ENCODE results near the gene FAM163B. TPM values are rescaled to one million over a fixed set of nuclear protein-coding genes. Genes with fewer than 3 reads are reported as not detected.

FAM163B gene
- polyA plus RNA-seq, 1 donor, result 0.09 TPM

DNA sequence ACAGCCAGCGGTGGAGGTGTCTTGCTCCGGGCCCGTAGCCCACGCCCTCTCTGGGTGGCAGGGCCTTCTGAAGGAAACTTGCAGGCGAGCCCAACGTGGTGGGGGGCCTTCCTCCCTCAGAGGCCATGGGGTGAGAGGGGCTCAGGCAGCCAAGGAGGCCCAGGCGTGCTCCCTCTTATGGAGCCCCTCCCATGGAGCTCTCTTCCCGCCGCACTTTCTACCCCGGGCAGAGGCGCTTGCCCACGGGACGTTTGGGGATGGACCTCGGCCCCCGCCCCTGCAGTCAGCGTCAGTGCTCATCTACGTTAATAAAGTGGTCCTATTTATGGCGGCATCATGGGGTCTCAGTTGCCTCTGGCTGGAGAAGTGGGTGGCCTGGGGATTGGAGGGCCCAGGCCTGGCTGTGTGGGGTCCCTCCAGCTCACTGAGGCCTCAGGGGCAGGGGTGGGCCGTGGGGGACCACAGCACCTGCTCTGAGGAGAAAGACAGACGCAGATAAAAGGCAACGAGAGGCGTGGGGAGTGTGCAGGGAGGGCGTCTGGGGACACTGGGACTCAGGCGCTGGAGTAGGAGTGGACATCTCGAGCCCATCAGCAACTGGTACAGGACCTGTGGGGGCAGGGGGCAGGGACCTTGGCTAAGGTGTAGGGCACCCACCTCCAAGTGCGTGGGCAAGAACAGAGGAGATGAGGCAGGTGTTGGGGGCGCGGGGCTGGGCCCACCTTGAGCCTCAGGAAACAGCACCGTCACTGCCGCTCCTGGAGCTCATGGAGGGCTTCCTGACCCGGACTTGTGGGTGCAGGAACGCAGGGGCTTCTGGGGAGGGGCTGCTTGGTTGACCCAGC, 33.8 kb downstream of the FAM163B start:
- WGBS (ENCODE audit: insufficient coverage, low lambda C conversion rate), result 92% methylated on average over 5 of the region's 32 CpGs
- H3K4me1 ChIP-seq (ENCODE audit: control insufficient read depth, insufficient read depth, low read length), result no peaks in the 10 kb centered on the region
- DNase-seq, result no peak
- H3K27ac ChIP-seq (ENCODE audit: low read length), result no peak overlapping the region
- H3K27me3 ChIP-seq (ENCODE audit: control insufficient read depth, insufficient read depth, low read length), result peaks cover 24% of the 10 kb centered on the region
- no peak overlapping the region for H3K4me3 ChIP-seq (ENCODE audit: low read length)
- H3K9me3 ChIP-seq (ENCODE audit: control insufficient read depth, low read depth, low read length), result no peaks in the 10 kb centered on the region
- H3K36me3 ChIP-seq (ENCODE audit: control insufficient read depth, insufficient read depth, low read length), result no peaks in the 10 kb centered on the region

- Histone ChIP-seq H3K27me3 (ENCODE audit: control insufficient read depth, insufficient read depth, low read length) (peaks cover 24% of the 10 kb centered on the region), H3K4me3 (ENCODE audit: low read length) (no peak overlapping the region), H3K36me3 (ENCODE audit: control insufficient read depth, insufficient read depth, low read length) (no peaks in the 10 kb centered on the region), H3K4me1 (ENCODE audit: control insufficient read depth, insufficient read depth, low read length) (no peaks in the 10 kb centered on the region), H3K9me3 (ENCODE audit: control insufficient read depth, low read depth, low read length) (no peaks in the 10 kb centered on the region), H3K27ac (ENCODE audit: low read length) (no peak overlapping the region)
- no CpG with 5 or more reads among the region's 17 CpGs for WGBS (ENCODE audit: insufficient coverage, low lambda C conversion rate)
- no peak for DNase-seq
Observed at GRCh38 chr9:133574771-133575170, 34.4 kb downstream of the FAM163B start.

- no peak overlapping the region for H3K4me3 ChIP-seq (ENCODE audit: low read length)
- H3K36me3 ChIP-seq (ENCODE audit: control insufficient read depth, insufficient read depth, low read length), result no peaks in the 10 kb centered on the region
- no CpG with 5 or more reads among the region's 21 CpGs for WGBS (ENCODE audit: insufficient coverage, low lambda C conversion rate)
- no peaks in the 10 kb centered on the region for H3K4me1 ChIP-seq (ENCODE audit: control insufficient read depth, insufficient read depth, low read length)
- H3K9me3 ChIP-seq (ENCODE audit: control insufficient read depth, low read depth, low read length), result no peaks in the 10 kb centered on the region
- DNase-seq, result no peak
- no peak overlapping the region for H3K27ac ChIP-seq (ENCODE audit: low read length)
- peaks cover 17% of the 10 kb centered on the region for H3K27me3 ChIP-seq (ENCODE audit: control insufficient read depth, insufficient read depth, low read length)
Observed at GRCh38 chr9:133573791-133574515, 35.2 kb downstream of the FAM163B start.

- DNase-seq, result no peak
- Histone ChIP-seq H3K4me1 (ENCODE audit: control insufficient read depth, insufficient read depth, low read length) (no peaks in the 10 kb centered on the region), H3K9me3 (ENCODE audit: control insufficient read depth, low read depth, low read length) (no peaks in the 10 kb centered on the region), H3K27me3 (ENCODE audit: control insufficient read depth, insufficient read depth, low read length) (peaks cover 8% of the 10 kb centered on the region), H3K36me3 (ENCODE audit: control insufficient read depth, insufficient read depth, low read length) (no peaks in the 10 kb centered on the region), H3K4me3 (ENCODE audit: low read length) (no peak overlapping the region), H3K27ac (ENCODE audit: low read length) (no peak overlapping the region)
- WGBS (ENCODE audit: insufficient coverage, low lambda C conversion rate), result no CpG with 5 or more reads among the region's 15 CpGs
Observed at GRCh38 chr9:133572821-133573361, 36.3 kb downstream of the FAM163B start.

DNA sequence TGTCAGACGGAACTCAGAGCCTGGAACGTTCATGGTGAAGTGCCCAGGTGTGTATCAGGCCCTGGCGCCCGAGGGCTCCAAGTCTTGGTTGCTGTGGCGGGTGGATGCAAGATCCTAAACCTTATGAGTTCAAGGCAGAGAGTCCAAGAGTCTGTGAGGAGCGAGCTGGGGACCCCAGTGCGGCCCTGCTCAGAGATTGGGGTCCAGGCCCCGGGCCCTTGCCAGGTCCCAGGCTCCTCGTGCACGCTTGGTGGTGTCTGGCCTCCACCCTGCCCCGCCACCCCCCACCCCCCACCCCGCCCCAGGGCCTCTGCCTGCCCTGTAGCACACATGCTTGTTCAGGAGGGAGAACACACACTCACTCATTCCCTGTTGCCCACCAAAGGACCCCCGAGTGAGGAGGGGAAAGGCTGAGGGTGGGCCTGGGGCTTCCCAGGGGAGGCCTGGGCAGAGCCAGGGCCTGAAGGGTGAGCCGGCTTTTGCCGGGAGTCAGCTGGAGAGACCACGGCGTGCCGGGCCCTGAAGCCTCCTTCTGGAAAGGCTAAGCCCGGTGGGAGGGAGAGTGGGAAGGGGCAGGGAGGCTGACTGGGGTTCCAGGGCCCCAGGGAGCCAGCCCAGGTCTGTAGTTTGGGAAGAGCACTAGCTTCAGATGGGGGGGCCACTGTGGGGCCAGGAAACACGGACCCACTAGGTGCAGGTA, 37.1 kb downstream of the FAM163B start:
- Histone ChIP-seq H3K36me3 (ENCODE audit: control insufficient read depth, insufficient read depth, low read length) (no peaks in the 10 kb centered on the region), H3K4me3 (ENCODE audit: low read length) (no peak overlapping the region), H3K27ac (ENCODE audit: low read length) (no peak overlapping the region), H3K4me1 (ENCODE audit: control insufficient read depth, insufficient read depth, low read length) (no peaks in the 10 kb centered on the region), H3K27me3 (ENCODE audit: control insufficient read depth, insufficient read depth, low read length) (peaks cover 8% of the 10 kb centered on the region), H3K9me3 (ENCODE audit: control insufficient read depth, low read depth, low read length) (no peaks in the 10 kb centered on the region)
- no peak for DNase-seq
- WGBS (ENCODE audit: insufficient coverage, low lambda C conversion rate), result no CpG with 5 or more reads among the region's 20 CpGs

DNA sequence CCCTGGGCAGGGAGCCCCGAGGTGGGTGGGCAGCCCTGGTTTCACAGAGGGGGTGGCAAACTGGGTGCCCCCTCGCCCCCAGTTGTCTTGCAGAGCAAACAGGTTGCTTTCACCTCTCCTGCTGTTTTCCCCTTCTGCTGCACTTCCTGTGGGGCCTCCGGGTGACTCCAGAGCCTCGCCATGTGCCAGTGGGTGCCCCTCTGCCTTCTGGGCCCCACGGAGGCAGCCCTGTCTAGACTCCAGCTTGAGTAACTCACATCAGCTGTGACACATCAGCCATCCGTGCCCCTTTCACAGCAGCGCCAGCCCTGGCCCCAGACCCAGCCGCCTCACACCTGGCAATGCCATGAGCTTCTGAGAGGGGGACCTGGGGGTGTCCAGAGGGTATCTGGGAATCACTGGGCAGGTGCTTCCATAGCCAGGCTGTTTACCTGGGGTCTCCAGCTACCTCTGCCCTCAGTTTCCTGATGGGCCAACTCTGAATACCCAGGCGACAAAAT, 37.7 kb downstream of the FAM163B start:
- H3K36me3 ChIP-seq (ENCODE audit: control insufficient read depth, insufficient read depth, low read length), result no peaks in the 10 kb centered on the region
- WGBS (ENCODE audit: insufficient coverage, low lambda C conversion rate), result 67% methylated on average over 1 of the region's 9 CpGs
- H3K4me3 ChIP-seq (ENCODE audit: low read length), result no peak overlapping the region
- no peaks in the 10 kb centered on the region for H3K9me3 ChIP-seq (ENCODE audit: control insufficient read depth, low read depth, low read length)
- peaks cover 3% of the 10 kb centered on the region for H3K27me3 ChIP-seq (ENCODE audit: control insufficient read depth, insufficient read depth, low read length)
- no peaks in the 10 kb centered on the region for H3K4me1 ChIP-seq (ENCODE audit: control insufficient read depth, insufficient read depth, low read length)
- no peak overlapping the region for H3K27ac ChIP-seq (ENCODE audit: low read length)
- no peak for DNase-seq

DNA sequence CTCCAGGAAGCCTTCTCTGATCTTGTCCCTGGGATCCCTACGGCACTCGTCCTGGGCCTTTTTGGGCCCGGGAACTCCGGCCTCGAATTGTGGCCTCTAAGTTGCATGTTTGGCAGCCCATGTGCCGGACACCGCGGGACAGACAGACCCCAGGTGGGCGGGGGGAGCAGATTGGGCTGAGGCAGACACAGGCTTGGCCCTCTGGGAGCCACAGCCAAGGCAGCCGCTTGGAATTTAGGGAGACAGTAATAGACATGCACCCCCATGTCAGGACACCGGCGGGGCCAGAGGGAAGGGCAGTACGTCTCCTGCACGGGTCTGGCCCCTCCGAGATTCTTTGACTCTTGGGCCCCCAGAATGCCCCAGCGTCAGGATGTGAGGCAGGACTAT, 38.5 kb downstream of the FAM163B start:
- Histone ChIP-seq H3K27me3 (ENCODE audit: control insufficient read depth, insufficient read depth, low read length) (peaks cover 2% of the 10 kb centered on the region), H3K27ac (ENCODE audit: low read length) (no peak overlapping the region), H3K4me3 (ENCODE audit: low read length) (no peak overlapping the region), H3K36me3 (ENCODE audit: control insufficient read depth, insufficient read depth, low read length) (no peaks in the 10 kb centered on the region), H3K4me1 (ENCODE audit: control insufficient read depth, insufficient read depth, low read length) (no peaks in the 10 kb centered on the region), H3K9me3 (ENCODE audit: control insufficient read depth, low read depth, low read length) (no peaks in the 10 kb centered on the region)
- WGBS (ENCODE audit: insufficient coverage, low lambda C conversion rate), result no CpG with 5 or more reads among the region's 16 CpGs
- DNase-seq, result no peak

- Histone ChIP-seq H3K36me3 (ENCODE audit: control insufficient read depth, insufficient read depth, low read length) (no peaks in the 10 kb centered on the region), H3K27ac (ENCODE audit: low read length) (no peak overlapping the region), H3K4me1 (ENCODE audit: control insufficient read depth, insufficient read depth, low read length) (no peaks in the 10 kb centered on the region), H3K9me3 (ENCODE audit: control insufficient read depth, low read depth, low read length) (no peaks in the 10 kb centered on the region), H3K27me3 (ENCODE audit: control insufficient read depth, insufficient read depth, low read length) (peaks cover 6% of the 10 kb centered on the region), H3K4me3 (ENCODE audit: low read length) (no peak overlapping the region)
- 60% methylated on average over 1 of the region's 36 CpGs for WGBS (ENCODE audit: insufficient coverage, low lambda C conversion rate)
- no peak for DNase-seq
Observed at GRCh38 chr9:133569891-133570690, 39.1 kb downstream of the FAM163B start.

GRCh38 chr9:133569121-133569785, 39.9 kb downstream of the FAM163B start:
- H3K27me3 ChIP-seq (ENCODE audit: control insufficient read depth, insufficient read depth, low read length), result peaks cover 11% of the 10 kb centered on the region
- no peak overlapping the region for H3K4me3 ChIP-seq (ENCODE audit: low read length)
- no peaks in the 10 kb centered on the region for H3K9me3 ChIP-seq (ENCODE audit: control insufficient read depth, low read depth, low read length)
- no peak for DNase-seq
- no peaks in the 10 kb centered on the region for H3K4me1 ChIP-seq (ENCODE audit: control insufficient read depth, insufficient read depth, low read length)
- H3K27ac ChIP-seq (ENCODE audit: low read length), result no peak overlapping the region
- no peaks in the 10 kb centered on the region for H3K36me3 ChIP-seq (ENCODE audit: control insufficient read depth, insufficient read depth, low read length)
- no CpG with 5 or more reads among the region's 14 CpGs for WGBS (ENCODE audit: insufficient coverage, low lambda C conversion rate)
